GM12878 (cell line): Measurements from ENCODE around the gene EPB41.

Source experiments
- CBX3 ChIP-seq: fragments of 200-600 bp; sonication (generic); IDR thresholded peaks from 2 replicates; pipeline ENCODE4 v1.6.1; 2016; ENCODE audit warnings: low read depth, borderline replicate concordance
- CTCF ChIP-seq, 3 experiments: IDR thresholded peaks in 2 of 3; conservative IDR thresholded peaks in 1 of 3; 2 replicates each; pipeline ENCODE4 v1.5.1; 2011; ENCODE audit warnings: low read depth in 3 of 3, low read length in 3 of 3, mild to moderate bottlenecking in 3 of 3, control low read depth in 2 of 3, moderate library complexity in 2 of 3, inconsistent platforms in 1 of 3, mixed read lengths in 1 of 3; ENCODE audit not compliant: control insufficient read depth in 2 of 3, insufficient read depth in 1 of 3; ENCODE audit errors: extremely low read depth in 1 of 3
- EZH2 ChIP-seq: IDR thresholded peaks from 2 replicates; pipeline ENCODE4 v1.6.1; 2012; ENCODE audit warnings: low read depth, mild to moderate bottlenecking, control low read depth, inconsistent platforms, low read length, borderline replicate concordance; ENCODE audit not compliant: control insufficient read depth
- IRF3 ChIP-seq: fragments of 450-650 bp; IDR thresholded peaks from 2 replicates; pipeline ENCODE4 v1.6.1; 2014; ENCODE audit warnings: mild to moderate bottlenecking
- RBBP5 ChIP-seq: fragments of 200-600 bp; sonication (generic); conservative IDR thresholded peaks from 2 replicates; pipeline ENCODE4 v1.6.1; 2016
- REST ChIP-seq: IDR thresholded peaks from 2 replicates; pipeline ENCODE4 v1.6.1; 2012; ENCODE audit warnings: mild to moderate bottlenecking, low read depth, low read length

- no peak for TF ChIP-seq EZH2
- no peak for TF ChIP-seq RBBP5
- TF ChIP-seq REST: no peak
- no peak for TF ChIP-seq CTCF (IDR thresholded peaks at IDR 0.05 in 2 of 3, conservative IDR thresholded peaks at IDR 0.05 in 1 of 3; ENCODE audit: control insufficient read depth in 2 of 3, extremely low read depth in 1 of 3, insufficient read depth in 1 of 3, low read depth in 3 of 3, low read length in 3 of 3)
- TF ChIP-seq IRF3: no peak
- no peak for TF ChIP-seq CBX3
These were observed 242.9 kb downstream of the EPB41 start for GRCh38 chr1:29157269-29157601.
